SH-SY5Y (cell line): ENCODE measurements around the gene TMEM135.

Source experiments
- GATA2 ChIP-seq: IDR thresholded peaks from 2 replicates; pipeline ENCODE4 v1.6.1; 2011; ENCODE audit warnings: mild to moderate bottlenecking, low read depth, low read length
- GATA3 ChIP-seq: IDR thresholded peaks from 2 replicates; pipeline ENCODE4 v1.6.1; 2011; ENCODE audit warnings: low read depth, mild to moderate bottlenecking, low read length, moderate library complexity

The TMEM135 gene

GRCh38 chr11:87301785-87302540 lies 264.2 kb downstream of the TMEM135 start:
- no peak for TF ChIP-seq GATA2
- TF ChIP-seq GATA3 = no peak

GRCh38 chr11:87304412-87304811 lies 266.7 kb downstream of the TMEM135 start:
- no peak for TF ChIP-seq GATA2
- TF ChIP-seq GATA3 = no peak

DNA sequence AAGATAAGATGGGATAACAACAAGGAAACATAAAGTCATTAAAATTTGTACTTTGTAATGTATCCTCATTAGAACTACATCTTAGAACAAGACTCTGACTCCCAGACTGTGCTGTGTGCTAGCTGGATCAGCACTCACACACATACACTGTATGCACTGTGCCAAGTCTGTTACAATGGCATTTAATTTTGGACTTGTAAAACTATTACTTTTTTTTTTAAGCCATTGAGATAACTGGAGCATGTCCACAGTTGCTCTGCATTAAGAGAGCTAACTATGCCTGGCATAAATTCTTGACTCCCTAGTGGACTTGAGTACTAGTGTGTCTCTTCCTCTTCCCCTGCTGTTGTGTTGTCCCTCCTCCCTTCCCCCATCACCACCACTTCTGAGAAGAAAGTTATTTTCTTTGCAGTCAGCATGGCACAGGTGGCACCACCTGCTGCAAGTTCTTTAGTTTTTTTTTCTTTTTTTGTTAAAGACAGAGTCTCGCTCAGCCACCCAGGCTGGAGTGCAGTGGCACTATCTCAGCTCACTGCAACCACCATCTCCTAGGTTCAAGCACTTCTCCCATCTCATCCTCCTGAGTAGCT lies 268.6 kb downstream of the TMEM135 start:
- TF ChIP-seq GATA2 (no peak), GATA3 (no peak)

- no peak for TF ChIP-seq GATA2
- no peak for TF ChIP-seq GATA3
Observed at GRCh38 chr11:87307101-87307500, 269.4 kb downstream of the TMEM135 start.

GRCh38 chr11:87315229-87315628 lies 277.5 kb downstream of the TMEM135 start:
- TF ChIP-seq GATA2 (no peak), GATA3 (no peak)

- TF ChIP-seq GATA2 = no peak
- no peak for TF ChIP-seq GATA3
Observed at GRCh38 chr11:87316491-87316890, 278.8 kb downstream of the TMEM135 start.

DNA sequence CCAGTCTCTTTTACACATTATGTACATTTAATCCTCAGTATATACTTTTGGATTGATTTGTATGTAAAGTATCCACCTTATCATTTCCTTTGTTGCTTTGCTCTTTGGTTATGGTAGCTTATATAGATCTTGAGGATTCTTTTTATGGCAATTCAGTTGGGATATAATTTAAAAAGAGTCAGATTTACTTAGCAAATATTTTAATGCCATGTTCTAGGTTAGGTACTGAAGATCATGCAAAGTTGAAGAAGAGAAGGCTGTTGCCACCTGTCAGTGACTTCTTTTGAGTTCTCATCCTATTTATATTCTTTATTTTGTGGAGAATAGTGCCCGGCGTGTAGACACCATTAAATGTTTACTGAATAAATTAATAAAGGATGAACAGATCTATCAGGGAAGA lies 279.7 kb downstream of the TMEM135 start:
- TF ChIP-seq GATA3 (no peak), GATA2 (no peak)

DNA sequence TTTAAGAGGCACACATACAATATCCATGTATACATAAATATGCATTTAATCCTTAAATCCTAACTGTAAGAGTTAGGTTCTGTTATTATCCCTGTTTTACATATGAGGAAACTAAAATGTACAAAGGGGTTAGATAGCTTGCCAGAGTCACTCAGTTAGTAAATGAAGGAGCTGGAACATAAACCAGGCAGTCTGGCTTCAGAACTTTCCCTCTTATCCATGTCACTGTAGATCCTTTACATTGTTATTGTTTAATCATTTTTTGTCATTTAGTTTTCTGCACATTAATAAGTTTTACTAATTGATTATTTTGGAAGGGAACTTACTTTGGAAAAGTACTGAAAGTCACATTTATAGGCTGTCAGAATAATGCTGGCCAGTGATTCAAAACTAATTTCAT lies 282.4 kb downstream of the TMEM135 start:
- TF ChIP-seq GATA3 (no peak), GATA2 (no peak)

DNA sequence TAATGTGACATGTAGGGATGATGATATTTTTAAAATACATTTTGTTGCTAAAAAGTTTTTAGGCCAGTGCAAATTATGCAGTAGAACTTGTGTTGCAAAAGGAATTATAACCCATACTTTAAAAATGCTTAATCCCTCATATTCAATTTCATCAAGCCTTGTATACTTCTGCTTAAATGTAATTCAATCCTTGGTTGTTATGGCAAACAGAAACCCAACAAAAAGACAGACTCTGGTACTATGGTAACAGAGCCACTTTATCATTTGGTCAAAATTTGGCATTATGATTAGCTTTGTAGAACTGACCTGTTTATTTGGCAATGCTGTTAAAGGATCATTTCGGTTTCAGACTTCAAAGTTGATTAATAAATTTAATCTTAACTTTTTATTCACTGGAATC lies 284.8 kb downstream of the TMEM135 start:
- TF ChIP-seq GATA3 (no peak), GATA2 (no peak)

GRCh38 chr11:87323899-87324298 lies 286.2 kb downstream of the TMEM135 start:
- no peak for TF ChIP-seq GATA2
- no peak for TF ChIP-seq GATA3

DNA sequence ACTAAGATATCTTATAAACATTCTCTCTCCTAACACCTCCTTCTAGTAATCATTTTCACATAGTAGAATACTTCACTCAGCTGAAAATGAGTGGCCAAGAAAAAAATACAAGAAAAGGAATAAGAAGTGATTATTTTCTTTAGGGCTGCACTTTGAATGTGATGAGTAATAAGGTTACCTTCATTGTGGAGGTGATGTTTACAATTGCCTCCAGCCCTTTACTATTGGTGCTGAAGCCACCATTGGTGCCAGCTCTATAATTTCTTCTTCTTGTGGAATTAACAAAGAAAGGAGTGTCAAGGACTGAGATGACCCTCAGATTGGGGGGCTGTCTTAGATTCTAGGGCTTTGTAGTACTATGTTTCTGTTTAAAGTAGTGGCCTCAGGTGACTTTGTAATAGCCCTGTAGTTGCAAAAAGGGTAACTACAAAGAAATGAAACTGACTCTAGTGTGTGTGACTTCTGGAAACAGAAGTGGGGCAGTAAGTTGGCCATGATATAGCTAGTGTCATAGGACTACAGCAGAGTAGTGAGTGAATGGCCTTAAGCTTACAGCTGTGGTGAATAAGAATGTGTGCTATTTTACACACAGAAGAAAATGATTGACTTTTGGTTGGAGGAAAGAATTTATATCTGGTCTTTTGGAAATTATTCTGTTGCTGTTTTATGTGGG lies 287.2 kb downstream of the TMEM135 start:
- TF ChIP-seq GATA3 (no peak), GATA2 (no peak)

DNA sequence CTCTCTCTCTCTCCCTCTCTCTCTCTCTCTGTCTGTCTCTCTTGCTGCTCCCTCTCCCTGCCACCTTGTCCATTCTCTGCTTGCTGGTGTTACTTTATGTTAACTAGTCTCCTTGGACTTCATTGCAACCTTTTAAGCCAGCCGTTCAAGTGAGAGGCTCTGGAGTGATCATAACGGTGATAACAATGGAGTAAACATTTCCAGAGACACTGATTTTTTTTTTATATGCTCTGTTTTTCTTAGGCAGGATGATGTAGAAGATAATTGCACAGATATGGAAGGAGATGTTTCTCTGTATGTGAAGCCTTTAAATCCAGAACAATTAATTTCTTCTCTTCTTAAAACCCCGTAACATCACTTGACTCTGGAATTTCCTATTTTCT lies 287.7 kb downstream of the TMEM135 start:
- TF ChIP-seq GATA3 (peak; percentile 80), GATA2 (peak; percentile 81)

DNA sequence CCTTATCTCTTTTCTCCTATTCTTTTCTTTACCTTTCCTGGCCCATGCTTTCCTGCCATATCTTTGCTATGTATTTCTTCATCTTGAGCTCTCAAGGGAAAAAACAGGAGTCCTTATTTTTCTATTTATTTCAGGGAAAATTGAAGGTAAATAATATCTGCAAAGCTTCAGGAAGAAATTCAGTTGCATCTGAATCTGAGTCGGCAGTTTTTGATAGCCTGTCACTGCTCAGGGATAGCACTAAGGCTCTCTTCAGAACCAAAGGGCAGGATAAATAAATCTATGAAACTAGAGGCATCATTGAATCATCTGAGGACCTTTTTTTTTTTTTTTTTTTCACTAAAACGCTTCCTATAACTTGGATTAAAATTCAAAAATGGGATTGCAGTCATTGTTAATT lies 288.9 kb downstream of the TMEM135 start:
- TF ChIP-seq GATA3 = no peak
- TF ChIP-seq GATA2 = no peak

- no peak for TF ChIP-seq GATA2
- TF ChIP-seq GATA3 = no peak
Observed at GRCh38 chr11:87329172-87329571, 291.4 kb downstream of the TMEM135 start.

DNA sequence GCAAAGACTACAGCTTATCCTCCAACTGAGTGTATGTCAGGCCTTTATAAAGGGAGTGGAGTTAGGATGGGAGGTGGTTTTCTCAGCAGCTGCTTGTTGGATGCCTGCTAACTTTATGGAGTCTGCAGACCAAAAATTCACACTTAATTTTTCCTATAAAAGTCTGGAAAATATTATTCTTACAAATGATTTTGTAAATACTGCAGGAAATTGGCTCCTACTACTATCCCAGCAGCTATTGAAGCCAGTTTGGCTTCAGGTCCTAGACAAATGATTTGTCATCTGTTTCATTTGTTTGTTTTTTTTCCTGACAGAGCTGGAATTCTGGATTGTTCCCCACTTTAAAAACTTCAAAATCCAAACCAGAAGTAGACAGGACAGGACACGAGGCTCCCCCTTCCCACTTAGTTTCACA lies 292.5 kb downstream of the TMEM135 start:
- no peak for TF ChIP-seq GATA3
- TF ChIP-seq GATA2 = no peak
